HepG2 (cell line): ENCODE data around the gene FOXN3. TPM values are rescaled to one million over a fixed set of nuclear protein-coding genes. Genes with fewer than 3 reads are reported as not detected.

Experiments
- FOXJ3 ChIP-seq: sonication (generic); formaldehyde crosslinking; IDR thresholded peaks from 2 replicates; pipeline ENCODE4 v1.4.0; 2020; ENCODE audit warnings: missing genetic modification reagents, mild to moderate bottlenecking, borderline replicate concordance
- GATAD2A ChIP-seq: IDR thresholded peaks from 2 replicates; pipeline ENCODE4 v1.6.1; 2016
- HNF4G ChIP-seq, 2 experiments: sonication (generic) in 1 of 2; formaldehyde crosslinking in 1 of 2; IDR thresholded peaks; 2 replicates each; pipeline versions ENCODE4 v1.4.0 to v1.6.1; 2011 to 2020; ENCODE audit warnings: borderline replicate concordance in 2 of 2, low read depth in 2 of 2, mild to moderate bottlenecking in 2 of 2, low read length in 1 of 2, missing genetic modification reagents in 1 of 2, moderate library complexity in 1 of 2
- MED1 ChIP-seq: sonication (generic); formaldehyde crosslinking; IDR thresholded peaks from 2 replicates; pipeline ENCODE4 v1.4.0; 2020; ENCODE audit warnings: missing genetic modification reagents
- MIXL1 ChIP-seq: IDR thresholded peaks from 2 replicates; pipeline ENCODE4 v1.6.1; 2016
- MYC ChIP-seq: sonication (generic); formaldehyde crosslinking; IDR thresholded peaks from 2 replicates; pipeline ENCODE4 v1.9.0; 2021; ENCODE audit warnings: missing genetic modification reagents, borderline replicate concordance
- NFATC3 ChIP-seq: sonication (generic); formaldehyde crosslinking; IDR thresholded peaks from 2 replicates; pipeline ENCODE4 v1.5.1; 2020; ENCODE audit warnings: mild to moderate bottlenecking, missing genetic modification reagents
- PAWR ChIP-seq: sonication (generic); formaldehyde crosslinking; IDR thresholded peaks from 2 replicates; pipeline ENCODE4 v1.4.0; 2020; ENCODE audit warnings: missing genetic modification reagents, mild to moderate bottlenecking, borderline replicate concordance
- PLRG1 ChIP-seq: fragments of 450-650 bp; conservative IDR thresholded peaks from 2 replicates; pipeline ENCODE4 v1.6.1; 2016
- TBX2 ChIP-seq: sonication (generic); formaldehyde crosslinking; IDR thresholded peaks from 2 replicates; pipeline ENCODE4 v1.5.0; 2020; ENCODE audit warnings: missing genetic modification reagents, mild to moderate bottlenecking, borderline replicate concordance
- ZNF101 ChIP-seq: sonication (generic); formaldehyde crosslinking; IDR thresholded peaks from 2 replicates; pipeline ENCODE4 v1.4.0; 2020; ENCODE audit warnings: mild to moderate bottlenecking, low read depth, missing genetic modification reagents, borderline replicate concordance
- ZNF557 ChIP-seq: sonication (generic); formaldehyde crosslinking; IDR thresholded peaks from 2 replicates; pipeline ENCODE4 v1.4.0; 2020; ENCODE audit warnings: missing genetic modification reagents
- ZNF674 ChIP-seq: sonication (generic); formaldehyde crosslinking; IDR thresholded peaks from 2 replicates; pipeline ENCODE4 v1.5.0; 2020; ENCODE audit warnings: low read depth, mild to moderate bottlenecking, missing genetic modification reagents
- ZNF703 ChIP-seq: sonication (generic); formaldehyde crosslinking; IDR thresholded peaks from 2 replicates; pipeline ENCODE4 v1.5.1; 2020; ENCODE audit warnings: missing genetic modification reagents, mild to moderate bottlenecking, moderate library complexity, borderline replicate concordance
- ZNF710 ChIP-seq: sonication (generic); formaldehyde crosslinking; IDR thresholded peaks from 2 replicates; pipeline ENCODE4 v1.5.0; 2020; ENCODE audit warnings: mild to moderate bottlenecking, missing genetic modification reagents, borderline replicate concordance
- ZSCAN5A ChIP-seq: sonication (generic); formaldehyde crosslinking; IDR thresholded peaks from 2 replicates; pipeline ENCODE4 v1.8.0; 2022; ENCODE audit warnings: mild to moderate bottlenecking, missing genetic modification reagents, borderline replicate concordance
- polyA plus RNA-seq, 8 experiments: library from polyadenylated mRNA; depleted of rRNA in 3 of 8; stranded (reverse) in 7 of 8; unstranded in 1 of 8; fragments of >200 nt; fragmentation: Illumina TruSeq in 4 of 8; extraction: Trizol in 4 of 8; gene quantifications; 2 replicates each; pipeline versions ENCODE4 v1.2.1 to v1.2.3, GENCODE V29; 2011 to 2016; ENCODE audit warnings: low read depth in 4 of 8, missing spikeins in 1 of 8, mixed read lengths in 1 of 8; ENCODE audit not compliant: insufficient read depth in 1 of 8
- total RNA-seq, 5 experiments: library from RNA; depleted of rRNA; stranded (reverse); fragments of >200 nt; fragmentation: Illumina TruSeq; extraction: Trizol; gene quantifications; 2 replicates each; pipeline ENCODE4 v1.2.3, GENCODE V29; 2016; ENCODE audit warnings: low read depth in 1 of 5
- TF ChIP-seq, protein P1 (sequence below): sonication (generic); formaldehyde crosslinking; IDR thresholded peaks from 2 replicates; pipeline ENCODE4 v1.5.1; 2020; ENCODE audit warnings: missing genetic modification reagents, mild to moderate bottlenecking, borderline replicate concordance
- TF ChIP-seq, protein P2 (sequence below): sonication (generic); formaldehyde crosslinking; IDR thresholded peaks from 2 replicates; pipeline ENCODE4 v1.4.0; 2020; ENCODE audit warnings: missing genetic modification reagents

Gene FOXN3
- total and polyA plus RNA-seq, 2 of the 13 experiments (the other 11 are each of a cell fraction or from before 2014, with no cell fraction given): 32.4 to 70.2 TPM

DNA sequence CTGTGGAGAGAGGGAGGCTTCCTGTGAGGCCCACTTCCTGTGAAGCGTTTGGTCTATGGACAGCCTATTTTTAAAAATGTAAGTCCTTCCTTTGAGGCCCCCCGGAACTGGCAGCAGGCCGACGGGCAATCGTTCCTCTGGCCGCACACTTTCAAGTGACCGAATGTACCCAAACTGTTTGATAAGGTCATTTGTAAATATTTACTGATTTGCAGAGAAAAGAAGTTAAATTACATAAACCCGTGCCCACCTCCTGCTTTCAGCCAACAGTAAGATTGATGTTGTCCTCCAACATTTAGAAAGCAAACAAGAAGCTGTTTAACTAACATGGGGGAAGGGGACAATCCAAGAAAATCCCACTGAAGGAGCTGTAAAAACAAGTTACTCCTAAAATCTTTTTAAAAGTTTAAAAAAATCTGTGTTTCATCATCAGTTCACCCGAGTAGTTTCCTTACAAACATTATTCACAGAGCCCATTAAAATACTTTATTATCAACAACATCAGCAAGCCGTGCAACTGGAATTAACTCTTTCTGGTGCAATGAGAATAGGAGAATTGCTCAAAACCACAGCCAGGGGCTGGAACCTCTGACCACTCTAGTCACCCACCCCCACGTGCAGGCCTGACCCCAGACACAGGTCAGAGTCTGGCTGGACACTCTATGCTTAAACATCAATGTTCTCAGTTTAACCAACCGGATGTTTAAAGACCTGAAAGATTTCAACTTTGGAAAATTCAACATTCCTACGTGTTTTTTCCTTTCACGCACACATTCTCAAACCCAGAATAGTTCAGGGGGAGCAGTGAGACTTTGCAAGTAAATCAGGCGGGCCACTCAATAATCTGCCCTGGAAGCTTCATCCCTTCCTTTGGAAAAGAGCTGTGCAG, 65.3 kb downstream of the FOXN3 start (continued):
- TF ChIP-seq ZSCAN5A (CRISPR knock-in tag) (0 out of 2 replicates have a peak, but pooled peaks have one; percentile 15), ZNF710 (CRISPR knock-in tag) (peak; percentile 91; the same call in 1 of the 2 replicates), ZNF703 (CRISPR knock-in tag) (peak; percentile 87; the same call in 1 of the 2 replicates), NFATC3 (no peak; the same call in 1 of the 2 replicates), ZNF101 (CRISPR knock-in tag) (no peak), TBX2 (CRISPR knock-in tag) (peak; percentile 95), HNF4G (IDR thresholded peaks at IDR 0.05; ENCODE audit: borderline replicate concordance, low read depth, low read length) (peak; percentile 81), HNF4G (CRISPR knock-in tag; IDR thresholded peaks at IDR 0.05; ENCODE audit: borderline replicate concordance, low read depth) (peak; percentile 50; the same call in 1 of the 2 replicates), FOXJ3 (peak; percentile 93), ZNF674 (CRISPR knock-in tag) (0 out of 2 replicates have a peak, but pooled peaks have one; percentile 33), PAWR (CRISPR knock-in tag) (no peak), MIXL1 (CRISPR knock-in tag) (peak; percentile 69), GATAD2A (CRISPR knock-in tag) (peak; percentile 86), PLRG1 (no peak), ZNF557 (CRISPR knock-in tag) (0 out of 2 replicates have a peak, but pooled peaks have one; percentile 26), MYC (CRISPR knock-in tag) (peak; percentile 31; the same call in 1 of the 2 replicates), MED1 (CRISPR knock-in tag) (peak; percentile 97)
- TF ChIP-seq, protein P1, sequence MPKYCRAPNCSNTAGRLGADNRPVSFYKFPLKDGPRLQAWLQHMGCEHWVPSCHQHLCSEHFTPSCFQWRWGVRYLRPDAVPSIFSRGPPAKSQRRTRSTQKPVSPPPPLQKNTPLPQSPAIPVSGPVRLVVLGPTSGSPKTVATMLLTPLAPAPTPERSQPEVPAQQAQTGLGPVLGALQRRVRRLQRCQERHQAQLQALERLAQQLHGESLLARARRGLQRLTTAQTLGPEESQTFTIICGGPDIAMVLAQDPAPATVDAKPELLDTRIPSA (CRISPR knock-in tag): no peak
- TF ChIP-seq, protein P2, sequence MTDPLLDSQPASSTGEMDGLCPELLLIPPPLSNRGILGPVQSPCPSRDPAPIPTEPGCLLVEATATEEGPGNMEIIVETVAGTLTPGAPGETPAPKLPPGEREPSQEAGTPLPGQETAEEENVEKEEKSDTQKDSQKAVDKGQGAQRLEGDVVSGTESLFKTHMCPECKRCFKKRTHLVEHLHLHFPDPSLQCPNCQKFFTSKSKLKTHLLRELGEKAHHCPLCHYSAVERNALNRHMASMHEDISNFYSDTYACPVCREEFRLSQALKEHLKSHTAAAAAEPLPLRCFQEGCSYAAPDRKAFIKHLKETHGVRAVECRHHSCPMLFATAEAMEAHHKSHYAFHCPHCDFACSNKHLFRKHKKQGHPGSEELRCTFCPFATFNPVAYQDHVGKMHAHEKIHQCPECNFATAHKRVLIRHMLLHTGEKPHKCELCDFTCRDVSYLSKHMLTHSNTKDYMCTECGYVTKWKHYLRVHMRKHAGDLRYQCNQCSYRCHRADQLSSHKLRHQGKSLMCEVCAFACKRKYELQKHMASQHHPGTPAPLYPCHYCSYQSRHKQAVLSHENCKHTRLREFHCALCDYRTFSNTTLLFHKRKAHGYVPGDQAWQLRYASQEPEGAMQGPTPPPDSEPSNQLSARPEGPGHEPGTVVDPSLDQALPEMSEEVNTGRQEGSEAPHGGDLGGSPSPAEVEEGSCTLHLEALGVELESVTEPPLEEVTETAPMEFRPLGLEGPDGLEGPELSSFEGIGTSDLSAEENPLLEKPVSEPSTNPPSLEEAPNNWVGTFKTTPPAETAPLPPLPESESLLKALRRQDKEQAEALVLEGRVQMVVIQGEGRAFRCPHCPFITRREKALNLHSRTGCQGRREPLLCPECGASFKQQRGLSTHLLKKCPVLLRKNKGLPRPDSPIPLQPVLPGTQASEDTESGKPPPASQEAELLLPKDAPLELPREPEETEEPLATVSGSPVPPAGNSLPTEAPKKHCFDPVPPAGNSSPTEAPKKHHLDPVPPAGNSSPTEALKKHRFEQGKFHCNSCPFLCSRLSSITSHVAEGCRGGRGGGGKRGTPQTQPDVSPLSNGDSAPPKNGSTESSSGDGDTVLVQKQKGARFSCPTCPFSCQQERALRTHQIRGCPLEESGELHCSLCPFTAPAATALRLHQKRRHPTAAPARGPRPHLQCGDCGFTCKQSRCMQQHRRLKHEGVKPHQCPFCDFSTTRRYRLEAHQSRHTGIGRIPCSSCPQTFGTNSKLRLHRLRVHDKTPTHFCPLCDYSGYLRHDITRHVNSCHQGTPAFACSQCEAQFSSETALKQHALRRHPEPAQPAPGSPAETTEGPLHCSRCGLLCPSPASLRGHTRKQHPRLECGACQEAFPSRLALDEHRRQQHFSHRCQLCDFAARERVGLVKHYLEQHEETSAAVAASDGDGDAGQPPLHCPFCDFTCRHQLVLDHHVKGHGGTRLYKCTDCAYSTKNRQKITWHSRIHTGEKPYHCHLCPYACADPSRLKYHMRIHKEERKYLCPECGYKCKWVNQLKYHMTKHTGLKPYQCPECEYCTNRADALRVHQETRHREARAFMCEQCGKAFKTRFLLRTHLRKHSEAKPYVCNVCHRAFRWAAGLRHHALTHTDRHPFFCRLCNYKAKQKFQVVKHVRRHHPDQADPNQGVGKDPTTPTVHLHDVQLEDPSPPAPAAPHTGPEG (CRISPR knock-in tag): no peak
